NAMALWA (cell line): ENCODE data around the gene MPC1L.
"Not testable (repeated sequence)": the region's sequence is repeated elsewhere in the genome, so short reads cannot be mapped to it uniquely, and the experiment has no call there.

Experiments
- DNase-seq: peaks from one replicate; pipeline ENCODE4 v3.0.0-alpha.2; 2015; ENCODE audit warnings: low spot score

Gene MPC1L

GRCh38 chrX:40623139-40623536 is at the start of gene MPC1L:
Gene MPC1L (plus strand): TSS chrX:40623428. CDS start chrX:40623566, 138 bp downstream.
- DNase-seq, result no peak

DNA sequence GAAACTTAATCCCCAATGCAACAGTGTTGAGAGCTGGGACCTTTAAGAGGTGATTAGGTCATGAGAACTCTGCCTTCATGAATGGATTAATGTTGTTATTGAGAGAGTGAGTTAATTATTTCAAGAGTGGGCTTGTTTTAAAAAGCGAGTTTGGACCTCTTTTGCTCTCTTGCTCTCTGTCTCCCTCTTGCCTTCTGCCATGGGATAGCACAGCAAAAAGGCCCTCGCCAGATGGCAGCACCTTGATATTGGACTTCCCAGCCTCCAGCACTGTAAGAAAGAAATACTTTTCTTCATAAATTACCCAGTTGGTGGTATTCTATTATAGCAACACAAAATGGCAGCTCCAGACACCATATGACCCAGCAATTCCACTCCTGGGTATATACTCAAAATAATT is 49.5 kb upstream of the MPC1L start:
- peak; percentile 73 for DNase-seq

- DNase-seq, result not testable (repeated sequence)
Observed at GRCh38 chrX:40575411-40575810, 47.8 kb upstream of the MPC1L start.

DNA sequence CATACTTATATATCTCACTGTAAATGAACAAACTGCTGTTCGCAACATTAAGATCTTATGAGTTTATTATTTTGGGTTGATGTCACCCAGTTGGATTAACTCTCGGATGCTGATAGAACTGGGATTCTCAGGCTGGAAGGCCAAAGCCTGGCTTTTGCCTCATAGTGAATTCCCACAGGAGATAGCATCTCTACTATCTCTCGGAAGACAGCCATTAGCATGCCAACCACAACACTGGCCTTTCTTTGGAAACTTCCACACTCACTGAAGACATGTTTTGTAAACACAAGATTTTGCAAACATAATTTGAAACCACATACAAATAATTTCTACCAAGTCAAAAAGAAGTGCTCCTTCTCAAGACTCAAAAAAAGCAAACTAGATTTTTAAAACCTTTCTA is 46.9 kb upstream of the MPC1L start:
- DNase-seq, result no peak

- no peak for DNase-seq
Observed at GRCh38 chrX:40578039-40578695, 45.1 kb upstream of the MPC1L start.

DNA sequence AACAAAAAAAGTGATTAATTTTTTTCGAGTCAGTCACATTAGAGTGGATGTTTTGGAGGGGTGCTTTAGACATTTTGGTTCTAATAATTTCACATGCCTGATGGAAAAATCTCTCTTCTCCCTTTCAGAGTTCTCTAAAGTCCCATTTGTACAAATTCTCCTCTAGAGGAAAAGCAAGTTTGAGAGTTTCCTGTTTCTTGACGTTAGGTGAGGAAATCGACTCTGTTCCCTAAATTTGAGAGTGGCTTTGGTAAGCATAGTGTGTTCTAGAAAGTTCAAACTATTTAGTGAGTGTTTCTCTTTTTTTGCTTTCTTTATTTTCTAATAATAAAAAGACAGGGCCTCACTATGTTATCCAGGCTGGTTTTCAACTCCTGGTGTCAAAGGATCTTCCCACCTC is 44.1 kb upstream of the MPC1L start:
- DNase-seq, result no peak

GRCh38 chrX:40579900-40580536 is 43.2 kb upstream of the MPC1L start:
- DNase-seq, result peak; percentile 48

GRCh38 chrX:40580537-40581335 is 42.5 kb upstream of the MPC1L start, which contains the start of gene ATP6AP2:
Gene ATP6AP2 (plus strand): TSS chrX:40580970. CDS start chrX:40581066, 96 bp downstream.
- peak; percentile 96 for DNase-seq

DNA sequence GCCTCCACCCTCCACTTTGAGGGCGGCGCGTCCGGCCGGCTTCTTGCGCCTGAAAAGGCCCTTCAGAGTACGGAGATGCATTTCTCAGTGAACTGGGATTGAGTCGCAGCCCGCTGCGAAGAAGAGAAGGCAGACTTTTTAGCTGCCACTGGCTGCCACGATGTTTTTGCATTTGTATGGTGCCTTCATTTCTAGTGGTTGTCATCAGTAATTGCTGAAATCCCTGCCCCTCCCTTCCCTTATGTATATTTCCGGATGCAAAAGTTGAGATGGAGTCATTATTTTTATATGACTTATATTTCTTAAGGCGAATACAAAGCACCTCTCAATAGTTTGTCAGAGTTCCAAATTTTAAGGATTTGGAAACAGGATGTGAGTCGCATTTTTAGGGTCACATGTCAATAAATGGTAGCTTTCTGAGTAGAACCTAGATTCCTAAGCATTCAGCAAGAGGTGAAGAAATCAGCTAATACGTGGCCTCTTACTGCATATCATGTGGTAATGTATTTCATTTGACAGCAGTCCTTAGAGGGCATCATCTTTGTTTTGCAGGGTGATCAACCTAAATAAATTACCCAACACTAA is 41.8 kb upstream of the MPC1L start:
- DNase-seq, result peak; percentile 45

- not testable (repeated sequence) for DNase-seq
Observed at GRCh38 chrX:40582178-40582577, 41.0 kb upstream of the MPC1L start.

DNA sequence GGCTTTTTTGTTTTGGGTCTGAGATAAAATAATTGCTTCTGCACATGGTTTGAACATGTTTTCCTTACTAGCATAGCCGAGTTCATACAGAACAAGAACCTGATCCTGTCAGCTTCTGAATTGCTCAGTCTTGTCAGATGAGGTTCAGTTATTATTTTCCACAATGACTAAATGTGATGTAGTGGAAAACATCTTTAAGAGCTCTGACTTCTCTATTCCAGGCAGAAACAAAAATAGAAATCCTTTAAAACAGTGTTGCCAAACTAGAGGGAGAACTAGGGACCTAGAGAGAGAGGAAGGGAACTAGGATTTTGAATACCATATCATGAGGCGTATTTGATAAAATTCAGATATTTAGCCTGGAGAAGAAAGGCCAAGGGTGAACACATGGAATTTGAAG is 40.4 kb upstream of the MPC1L start:
- no peak for DNase-seq

DNA sequence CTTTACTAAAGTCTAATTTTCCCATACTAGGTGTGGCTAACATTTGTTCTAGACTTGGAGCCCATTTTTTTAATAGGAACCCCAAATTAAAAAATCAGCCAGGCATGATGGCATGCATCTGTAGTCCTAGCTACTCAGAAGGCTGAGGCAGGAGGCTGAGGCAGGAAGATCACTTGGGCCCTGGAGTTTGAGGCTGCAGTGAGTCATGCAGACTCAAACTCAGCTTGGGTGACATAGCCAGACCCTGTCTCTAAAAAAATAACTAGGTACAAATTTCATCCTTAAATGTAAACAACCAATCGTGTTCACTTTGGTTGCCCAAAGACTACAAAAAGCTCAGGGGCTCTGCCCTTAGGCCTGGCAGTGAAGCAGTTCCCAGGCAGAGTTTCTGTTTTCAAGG is 35.6 kb upstream of the MPC1L start:
- not testable (repeated sequence) for DNase-seq

DNA sequence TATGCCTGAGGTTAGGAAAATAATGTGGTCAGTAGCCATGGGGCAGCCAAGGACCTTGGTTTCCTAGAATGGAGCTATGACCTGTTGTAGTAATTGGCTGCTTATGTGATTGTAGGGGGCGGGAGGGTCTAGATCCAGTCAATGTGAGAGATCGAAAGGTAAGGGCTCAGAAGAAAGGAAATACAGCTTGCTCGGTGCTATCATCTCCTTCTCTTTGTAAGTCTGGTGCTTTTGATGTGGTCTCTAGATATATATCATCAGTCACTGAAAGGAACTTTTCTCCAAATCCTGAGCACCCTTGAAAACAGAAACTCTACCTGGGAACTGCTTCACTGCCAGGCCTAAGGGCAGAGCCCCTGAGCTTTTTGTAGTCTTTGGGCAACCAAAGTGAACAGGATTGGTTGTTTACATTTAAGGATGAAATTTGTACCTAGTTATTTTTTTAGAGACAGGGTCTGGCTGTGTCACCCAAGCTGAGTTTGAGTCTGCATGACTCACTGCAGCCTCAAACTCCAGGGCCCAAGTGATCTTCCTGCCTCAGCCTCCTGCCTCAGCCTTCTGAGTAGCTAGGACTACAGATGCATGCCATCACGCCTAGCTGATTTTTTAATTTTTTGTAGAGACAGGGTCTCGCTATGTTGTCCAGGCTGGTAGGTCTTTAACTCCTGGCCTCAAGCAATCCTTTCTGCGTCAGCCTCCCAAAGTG is 33.5 kb upstream of the MPC1L start:
- not testable (repeated sequence) for DNase-seq

GRCh38 chrX:40603446-40603845 is 19.8 kb upstream of the MPC1L start:
- DNase-seq, result no peak

DNA sequence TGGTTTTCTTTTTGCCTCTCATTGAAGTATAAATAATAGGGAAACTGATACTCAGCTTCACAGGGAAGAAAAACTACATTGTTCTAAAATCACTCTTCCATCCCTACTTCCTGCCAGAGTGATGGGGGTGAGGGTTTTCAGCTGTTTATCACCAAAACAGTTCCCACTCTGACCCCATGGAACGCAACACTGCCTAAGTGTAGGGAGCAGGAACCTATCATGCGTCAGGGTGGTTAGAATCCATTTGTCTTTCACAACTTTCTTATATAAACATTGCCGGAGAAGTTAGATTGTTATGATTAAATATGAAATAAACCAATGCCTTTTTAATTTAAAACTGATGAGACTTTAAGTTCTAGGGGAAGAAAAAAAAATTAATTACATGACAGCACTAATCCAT is 15.8 kb upstream of the MPC1L start:
- no peak for DNase-seq

- no peak for DNase-seq
Observed at GRCh38 chrX:40612511-40612910, 10.7 kb upstream of the MPC1L start.

GRCh38 chrX:40615976-40616375 is 7.3 kb upstream of the MPC1L start:
- no peak for DNase-seq

GRCh38 chrX:40617566-40617965 is 5.7 kb upstream of the MPC1L start:
- no peak for DNase-seq

DNA sequence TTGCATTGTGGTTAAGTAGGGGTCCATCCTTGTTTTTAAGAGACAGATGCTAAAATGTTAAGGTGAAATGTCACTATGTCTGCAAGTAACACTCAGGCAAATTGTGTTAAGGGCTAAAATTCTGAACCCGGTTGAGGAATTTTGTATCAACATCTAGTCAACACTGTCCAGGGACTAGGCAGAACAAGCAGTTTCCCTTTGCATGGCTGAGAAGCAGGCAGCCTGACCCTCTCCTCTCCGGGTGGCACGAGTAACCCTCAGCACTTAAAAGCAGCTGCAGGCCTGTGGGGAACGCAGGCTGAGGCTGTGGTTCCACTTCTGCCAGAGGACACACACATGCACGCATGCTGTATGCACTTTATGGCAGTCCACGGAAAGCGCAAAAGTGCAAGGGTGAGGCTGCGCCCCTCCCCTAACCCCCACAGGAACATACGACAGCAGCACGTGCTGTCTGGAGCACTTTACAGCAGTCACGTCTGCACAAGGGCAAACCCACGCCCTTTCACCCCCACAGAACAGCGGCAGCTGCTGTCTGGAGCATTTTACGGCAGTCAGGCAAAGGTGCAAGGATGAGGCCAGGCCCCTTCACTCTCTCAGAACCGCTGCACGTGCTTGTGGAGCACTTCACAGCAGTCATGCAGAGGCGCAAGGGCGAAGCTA is 619 bp upstream of the MPC1L start:
- DNase-seq, result no peak

- DNase-seq, result no peak
Observed at GRCh38 chrX:40623665-40624064, 437 bp downstream of the MPC1L start.

DNA sequence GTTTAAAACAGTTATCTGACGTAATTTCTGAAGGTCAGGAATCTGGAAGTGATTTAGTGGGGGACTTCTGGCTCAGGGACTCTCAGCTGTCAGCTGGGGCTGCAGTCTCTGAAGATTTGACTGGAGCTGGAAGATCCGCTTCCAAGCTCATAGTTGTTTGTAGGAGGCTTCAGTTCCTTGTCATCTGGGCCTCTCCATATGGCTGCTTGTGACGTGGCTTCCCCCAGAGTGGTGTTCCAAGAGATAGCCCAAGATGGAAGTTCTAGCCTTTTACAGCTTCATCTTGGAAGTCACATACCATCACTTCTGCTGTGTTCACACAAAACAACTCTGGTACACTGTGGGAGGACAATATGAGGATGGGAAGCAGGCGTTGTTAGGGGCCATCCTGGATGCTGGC is 2.1 kb downstream of the MPC1L start:
- no peak for DNase-seq
